ENCODE data around the gene BANP. TPM values are rescaled to one million over a fixed set of nuclear protein-coding genes. Genes with fewer than 3 reads are reported as not detected.

BANP gene
- total and polyA plus RNA-seq, 2 donors (not counting 3 experiments of a cell fraction or from before 2014, with no cell fraction given): 22.4 to 33.8 TPM

DNA sequence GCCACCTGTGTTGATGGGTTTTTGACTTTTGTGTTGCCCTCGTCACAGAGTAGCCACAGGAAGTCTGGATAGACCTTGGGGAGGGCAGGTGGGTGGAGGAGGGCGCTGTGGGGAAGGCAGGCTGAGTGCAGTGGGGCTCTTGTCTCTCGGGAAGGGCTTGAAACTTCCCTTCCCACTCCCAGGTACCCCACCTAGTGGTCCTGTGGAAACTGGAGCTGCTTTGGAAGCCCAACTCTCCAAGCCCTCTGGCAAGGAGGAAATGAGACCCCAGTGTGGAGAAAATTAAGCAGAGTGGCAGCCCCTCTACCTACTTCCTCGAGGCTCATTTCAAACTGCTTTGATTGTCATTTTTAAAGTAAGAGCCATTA lies 24.1 kb upstream of the BANP start:
- no TSS peak for BruUV-seq (replicated peaks)
- Histone ChIP-seq H4K20me1 (replicated peaks; ENCODE audit: control insufficient read depth, extremely low read depth, insufficient read depth, low read length) (no peaks in the 10 kb centered on the region), H3K36me3 (ENCODE audit: control insufficient read depth in 2 of 2, extremely low read depth in 1 of 2, insufficient read depth in 2 of 2, low read length in 2 of 2) (no peaks in the 10 kb centered on the region), H3K4me1 (ENCODE audit: control insufficient read depth, extremely low read depth, insufficient read depth, low read length) (no peaks in the 10 kb centered on the region), H3K4me2 (ENCODE audit: insufficient read depth, low read length) (no peak overlapping the region), H3K27me3 (ENCODE audit: control insufficient read depth in 2 of 2, insufficient read depth in 2 of 2, low read length in 2 of 2) (peaks cover 2% of the 10 kb centered on the region in 2 experiments), H3K79me2 (ENCODE audit: control insufficient read depth, insufficient read depth, low read length) (no peaks in the 10 kb centered on the region), H3K9me3 (replicated peaks; ENCODE audit: control insufficient read depth, insufficient read depth, low read length) (no peaks in the 10 kb centered on the region), H3K9ac (replicated peaks; ENCODE audit: extremely low read depth, insufficient read depth, low read length) (no peak overlapping the region), H3K9me1 (replicated peaks; ENCODE audit: control insufficient read depth, extremely low read depth, insufficient read depth, low read length) (no peaks in the 10 kb centered on the region), H3K4me3 (replicated peaks in 1 of 3; ENCODE audit: insufficient read depth in 1 of 3, low read depth in 1 of 3, low read length in 3 of 3) (no peak overlapping the region), H2AFZ (ENCODE audit: low read depth, low read length) (no peak overlapping the region), H3K27ac (ENCODE audit: insufficient read depth, low read depth, low read length) (no peak overlapping the region)
- TF ChIP-seq MYC (IDR thresholded peaks at IDR 0.05; ENCODE audit: low read depth, low read length): no peak
- TF ChIP-seq GATA2 (IDR thresholded peaks at IDR 0.05; ENCODE audit: insufficient read depth, insufficient read length, low read depth, low read length): no peak
- TF ChIP-seq POLR2AphosphoS5 (IDR thresholded peaks at IDR 0.05; ENCODE audit: insufficient read depth, low read depth, low read length): no peak
- TF ChIP-seq, protein P1, sequence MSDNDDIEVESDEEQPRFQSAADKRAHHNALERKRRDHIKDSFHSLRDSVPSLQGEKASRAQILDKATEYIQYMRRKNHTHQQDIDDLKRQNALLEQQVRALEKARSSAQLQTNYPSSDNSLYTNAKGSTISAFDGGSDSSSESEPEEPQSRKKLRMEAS (IDR thresholded peaks at IDR 0.05; ENCODE audit: insufficient read depth, insufficient read length): no peak
- no peak for TF ChIP-seq POLR2A (IDR thresholded peaks at IDR 0.05; ENCODE audit: low read depth, low read length)
- TF ChIP-seq JUN (IDR thresholded peaks at IDR 0.05; ENCODE audit: borderline replicate concordance, insufficient read depth, insufficient read length, low read depth): no peak
- ChIA-PET CTCF (interaction anchor here (0.6 kb wide), 1 partner anchor 25 kb away, joined by 3 read pairs; no protein-coding TSS in a partner anchor), POLR2A (no interaction called here)
- intact Hi-C loops (cut with micrococcal nuclease) (no loop called here), dilution Hi-C loops (cut with MboI; ENCODE audit: extremely low pct_ligation_motif_present, low sequenced_read_pairs) (no loop called here)
- no peak for DNase-seq (ENCODE audit: low read depth, low spot score)
- no peak for FAIRE-seq

DNA sequence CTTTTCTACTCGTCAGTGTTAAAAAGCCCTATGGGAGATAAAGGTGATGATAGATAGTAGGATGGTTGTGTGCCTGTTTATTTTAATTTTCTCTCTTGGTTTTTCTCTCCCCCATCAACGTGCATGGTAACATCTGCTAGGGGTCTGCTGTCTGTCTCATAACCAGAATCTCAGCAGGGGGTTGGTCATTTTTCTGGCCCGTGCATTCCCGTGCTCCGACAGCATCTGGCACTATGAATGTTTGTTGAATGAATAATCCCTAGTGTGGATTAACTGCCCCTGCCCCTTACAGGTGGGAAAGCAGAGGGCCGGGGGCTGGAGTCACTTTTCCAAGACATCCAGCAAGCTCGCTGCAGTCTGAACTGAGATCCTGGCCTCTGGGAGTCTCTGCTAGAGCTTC lies 21.2 kb upstream of the BANP start:
- Histone ChIP-seq H2AFZ (ENCODE audit: low read depth, low read length) (no peak overlapping the region), H3K4me2 (ENCODE audit: insufficient read depth, low read length) (no peak overlapping the region), H3K9me1 (replicated peaks; ENCODE audit: control insufficient read depth, extremely low read depth, insufficient read depth, low read length) (no peaks in the 10 kb centered on the region), H3K9ac (replicated peaks; ENCODE audit: extremely low read depth, insufficient read depth, low read length) (no peak overlapping the region), H3K27me3 (ENCODE audit: control insufficient read depth in 2 of 2, insufficient read depth in 2 of 2, low read length in 2 of 2) (peaks cover 0 to 2% of the 10 kb centered on the region in 2 experiments), H3K27ac (ENCODE audit: insufficient read depth, low read depth, low read length) (no peak overlapping the region), H3K36me3 (ENCODE audit: control insufficient read depth in 2 of 2, extremely low read depth in 1 of 2, insufficient read depth in 2 of 2, low read length in 2 of 2) (no peaks in the 10 kb centered on the region), H4K20me1 (replicated peaks; ENCODE audit: control insufficient read depth, extremely low read depth, insufficient read depth, low read length) (no peaks in the 10 kb centered on the region), H3K9me3 (replicated peaks; ENCODE audit: control insufficient read depth, insufficient read depth, low read length) (no peaks in the 10 kb centered on the region), H3K4me3 (replicated peaks in 1 of 3; ENCODE audit: insufficient read depth in 1 of 3, low read depth in 1 of 3, low read length in 3 of 3) (no peak overlapping the region), H3K4me1 (ENCODE audit: control insufficient read depth, extremely low read depth, insufficient read depth, low read length) (no peaks in the 10 kb centered on the region), H3K79me2 (ENCODE audit: control insufficient read depth, insufficient read depth, low read length) (no peaks in the 10 kb centered on the region)
- dilution Hi-C loops (cut with MboI; ENCODE audit: extremely low pct_ligation_motif_present, low sequenced_read_pairs) (no loop called here), intact Hi-C loops (cut with micrococcal nuclease) (no loop called here)
- ChIA-PET POLR2A (no interaction called here), CTCF (interaction anchor here (1.0 kb wide), 2 partner anchors 22 to 151 kb away, joined by 3 read pairs; no protein-coding TSS in a partner anchor)
- DNase-seq (ENCODE audit: low read depth, low spot score) (no peak), FAIRE-seq (no peak)
- no TSS peak for BruUV-seq (replicated peaks)
- TF ChIP-seq FOS (IDR thresholded peaks at IDR 0.05; ENCODE audit: borderline replicate concordance, insufficient read depth, low read length) (no peak), JUN (IDR thresholded peaks at IDR 0.05; ENCODE audit: borderline replicate concordance, insufficient read depth, insufficient read length, low read depth) (no peak), GATA2 (IDR thresholded peaks at IDR 0.05; ENCODE audit: insufficient read depth, insufficient read length, low read depth, low read length) (no peak), EZH2 (IDR thresholded peaks at IDR 0.05; ENCODE audit: borderline replicate concordance, low read depth, low read length, severe bottlenecking) (no peak), MYC (IDR thresholded peaks at IDR 0.05; ENCODE audit: low read depth, low read length) (no peak), POLR2A (IDR thresholded peaks at IDR 0.05; ENCODE audit: low read depth, low read length) (no peak), POLR2AphosphoS5 (IDR thresholded peaks at IDR 0.05; ENCODE audit: insufficient read depth, low read depth, low read length) (no peak)
- TF ChIP-seq, protein P2, sequence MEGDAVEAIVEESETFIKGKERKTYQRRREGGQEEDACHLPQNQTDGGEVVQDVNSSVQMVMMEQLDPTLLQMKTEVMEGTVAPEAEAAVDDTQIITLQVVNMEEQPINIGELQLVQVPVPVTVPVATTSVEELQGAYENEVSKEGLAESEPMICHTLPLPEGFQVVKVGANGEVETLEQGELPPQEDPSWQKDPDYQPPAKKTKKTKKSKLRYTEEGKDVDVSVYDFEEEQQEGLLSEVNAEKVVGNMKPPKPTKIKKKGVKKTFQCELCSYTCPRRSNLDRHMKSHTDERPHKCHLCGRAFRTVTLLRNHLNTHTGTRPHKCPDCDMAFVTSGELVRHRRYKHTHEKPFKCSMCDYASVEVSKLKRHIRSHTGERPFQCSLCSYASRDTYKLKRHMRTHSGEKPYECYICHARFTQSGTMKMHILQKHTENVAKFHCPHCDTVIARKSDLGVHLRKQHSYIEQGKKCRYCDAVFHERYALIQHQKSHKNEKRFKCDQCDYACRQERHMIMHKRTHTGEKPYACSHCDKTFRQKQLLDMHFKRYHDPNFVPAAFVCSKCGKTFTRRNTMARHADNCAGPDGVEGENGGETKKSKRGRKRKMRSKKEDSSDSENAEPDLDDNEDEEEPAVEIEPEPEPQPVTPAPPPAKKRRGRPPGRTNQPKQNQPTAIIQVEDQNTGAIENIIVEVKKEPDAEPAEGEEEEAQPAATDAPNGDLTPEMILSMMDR (IDR thresholded peaks at IDR 0.05; ENCODE audit: extremely low read depth in 1 of 2, insufficient read depth in 1 of 2, low read depth in 1 of 2, low read length in 2 of 2): no peak
- TF ChIP-seq, protein P1 (IDR thresholded peaks at IDR 0.05; ENCODE audit: insufficient read depth, insufficient read length): no peak

Measured in endothelial cell of umbilical vein (primary cell).